ENCODE results near the gene STX10.

GRCh38 chr19:13135068-13136062 lies 14.8 kb downstream of the STX10 start:
- TF ChIP-seq CTCF (IDR thresholded peaks at IDR 0.05) (no peak), POLR2A (IDR thresholded peaks at IDR 0.05; ENCODE audit: low read depth) (no peak), POLR2AphosphoS5 (IDR thresholded peaks at IDR 0.05) (no peak), EP300 (IDR thresholded peaks at IDR 0.05) (no peak)

All from esophagus muscularis mucosa (tissue), 4 donors.